SK-N-SH (cell line): ENCODE data around the gene RASGEF1B. TPM values are rescaled to one million over a fixed set of nuclear protein-coding genes. Genes with fewer than 3 reads are reported as not detected.

Source experiments
- CTCF ChIA-PET: fragments of 300-600, 350-600 bp; formaldehyde crosslinking; extraction: SDS; loops from one replicate; lab custom pipeline; 2021; lab: Yijun Ruan, JAX
- POLR2A ChIA-PET: fragments of 350-600 bp; sonication (Branson Sonifier 250); formaldehyde crosslinking; extraction: SDS; loops from one replicate; lab custom pipeline; 2020; ENCODE audit warnings: antibody characterized with exemption, inconsistent platforms; lab: Yijun Ruan, JAX
- DNase-seq: peaks from one replicate; pipeline ENCODE4 v3.0.0; 2012
- H2AFZ ChIP-seq: fragments of 200-600 bp; sonication (generic); 2 replicates; pipeline ENCODE4 v1.8.1; 2016; ENCODE audit warnings: antibody characterized with exemption, mild to moderate bottlenecking, low read depth
- H3F3A ChIP-seq: fragments of 200-600 bp; sonication (generic); replicated peaks from 2 replicates; pipeline ENCODE3; 2016; ENCODE audit warnings: antibody characterized with exemption, mild to moderate bottlenecking; ENCODE audit not compliant: insufficient read depth
- H3K27ac ChIP-seq, 2 experiments: fragments of 200-500 bp in 1 of 2; fragments of 200-600 bp in 1 of 2; sonication (Bioruptor generic) in 1 of 2; sonication (generic), shearing (Covaris generic) in 1 of 2; 2 replicates each; pipeline versions ENCODE4 v1.5.1 to v1.6.1; 2014 to 2016; ENCODE audit warnings: low read depth in 2 of 2, inconsistent platforms in 1 of 2, low read length in 1 of 2, mild to moderate bottlenecking in 1 of 2, mixed read lengths in 1 of 2
- H3K27me3 ChIP-seq: fragments of 200-600 bp; sonication (generic), shearing (Covaris generic); 2 replicates; pipeline ENCODE4 v1.6.1; 2016; ENCODE audit warnings: mixed run types; ENCODE audit not compliant: insufficient read depth
- H3K36me3 ChIP-seq, 2 experiments: fragments of 200-500 bp in 1 of 2; fragments of 200-600 bp in 1 of 2; sonication (Bioruptor generic) in 1 of 2; sonication (generic) in 1 of 2; replicated peaks in 1 of 2; 2 replicates each; pipeline versions ENCODE3 to v1.5.1; 2014 to 2016; ENCODE audit warnings: low read length in 1 of 2, mild to moderate bottlenecking in 1 of 2; ENCODE audit not compliant: insufficient read depth in 2 of 2, control insufficient read depth in 1 of 2
- H3K4me1 ChIP-seq, 2 experiments: fragments of 200-500 bp in 1 of 2; fragments of 200-600 bp in 1 of 2; sonication (Bioruptor generic) in 1 of 2; sonication (generic), shearing (Covaris generic) in 1 of 2; 2 replicates each; pipeline versions ENCODE4 v1.5.1 to v1.6.1; 2014 to 2016; ENCODE audit warnings: low read depth in 1 of 2, low read length in 1 of 2, mixed run types in 1 of 2; ENCODE audit not compliant: insufficient read depth in 2 of 2, control insufficient read depth in 1 of 2
- H3K4me2 ChIP-seq: fragments of 200-600 bp; sonication (generic), shearing (Covaris generic); 2 replicates; pipeline ENCODE4 v1.6.1; 2017; ENCODE audit warnings: mixed run types
- H3K4me3 ChIP-seq, 2 experiments: fragments of 200-500 bp in 1 of 2; fragments of 200-600 bp in 1 of 2; sonication (Bioruptor generic) in 1 of 2; sonication (generic), shearing (Covaris generic) in 1 of 2; 2 replicates each; pipeline versions ENCODE4 v1.5.1 to v1.8.1; 2014 to 2016; ENCODE audit warnings: low read depth in 2 of 2, inconsistent platforms in 1 of 2, low read length in 1 of 2, mild to moderate bottlenecking in 1 of 2, mixed read lengths in 1 of 2, moderate library complexity in 1 of 2
- H3K79me2 ChIP-seq: fragments of 200-600 bp; sonication (generic); 2 replicates; pipeline ENCODE4 v1.8.1; 2017; ENCODE audit warnings: mild to moderate bottlenecking; ENCODE audit not compliant: insufficient read depth
- H3K9ac ChIP-seq: fragments of 200-600 bp; sonication (generic); 2 replicates; pipeline ENCODE4 v1.6.1; 2017; ENCODE audit warnings: mixed run types
- H3K9me2 ChIP-seq: fragments of 200-600 bp; sonication (generic); 2 replicates; pipeline ENCODE4 v1.6.1; 2017; ENCODE audit warnings: mixed run types
- H3K9me3 ChIP-seq: fragments of 200-600 bp; sonication (generic); 2 replicates; pipeline ENCODE4 v1.6.1; 2017; ENCODE audit warnings: mixed run types, mild to moderate bottlenecking, moderate library complexity
- H4K20me1 ChIP-seq: fragments of 200-600 bp; sonication (generic); 2 replicates; pipeline ENCODE4 v1.6.1; 2017; ENCODE audit warnings: mild to moderate bottlenecking, mixed run types; ENCODE audit not compliant: insufficient read depth
- CHD2 ChIP-seq: fragments of 150-350 bp; IDR thresholded peaks from 2 replicates; pipeline ENCODE4 v1.6.1; 2018; ENCODE audit warnings: low read length; ENCODE audit not compliant: partially characterized antibody
- CTCF ChIP-seq: fragments of 200-600 bp; sonication (generic); IDR thresholded peaks from 2 replicates; pipeline ENCODE4 v1.6.1; 2017; ENCODE audit warnings: antibody characterized with exemption, mild to moderate bottlenecking, moderate library complexity
- FOSL2 ChIP-seq: IDR thresholded peaks from 2 replicates; pipeline ENCODE4 v1.4.0; 2012; ENCODE audit warnings: low read depth, mild to moderate bottlenecking, moderate library complexity, borderline replicate concordance
- FOXJ3 ChIP-seq: sonication (generic); formaldehyde crosslinking; IDR thresholded peaks from 2 replicates; pipeline ENCODE4 v1.5.1; 2020; ENCODE audit warnings: mild to moderate bottlenecking, missing genetic modification reagents
- GATA2 ChIP-seq: sonication (generic); formaldehyde crosslinking; IDR thresholded peaks from 2 replicates; pipeline ENCODE4 v1.5.0; 2020; ENCODE audit warnings: mild to moderate bottlenecking, missing genetic modification reagents
- IRF3 ChIP-seq: fragments of 150-350 bp; IDR thresholded peaks from 2 replicates; pipeline ENCODE4 v1.6.1; 2016; ENCODE audit warnings: mild to moderate bottlenecking, low read depth, low read length
- JUND ChIP-seq: IDR thresholded peaks from 2 replicates; pipeline ENCODE4 v1.4.0; 2012
- MAX ChIP-seq: IDR thresholded peaks from 2 replicates; pipeline ENCODE4 v1.4.0; 2012; ENCODE audit warnings: low read depth
- MEF2A ChIP-seq: IDR thresholded peaks from 2 replicates; pipeline ENCODE4 v1.4.0; 2012; ENCODE audit warnings: low read depth, borderline replicate concordance
- NFIC ChIP-seq: IDR thresholded peaks from 2 replicates; pipeline ENCODE4 v1.4.0; 2012; ENCODE audit warnings: borderline replicate concordance
- PBX3 ChIP-seq: IDR thresholded peaks from 2 replicates; pipeline ENCODE4; 2012
- POLR2AphosphoS5 ChIP-seq: IDR thresholded peaks from 2 replicates; pipeline ENCODE4 v1.6.1; 2012; ENCODE audit warnings: low read depth, low read length
- REST ChIP-seq: IDR thresholded peaks from 2 replicates; pipeline ENCODE4 v1.6.1; 2012; ENCODE audit warnings: mild to moderate bottlenecking, low read depth, low read length, moderate library complexity
- RFX5 ChIP-seq: IDR thresholded peaks from 2 replicates; pipeline ENCODE4 v1.6.1; 2012; ENCODE audit warnings: mild to moderate bottlenecking, improper control_type of control experiment, low read length
- SMC3 ChIP-seq: IDR thresholded peaks from 2 replicates; pipeline ENCODE4 v1.6.1; 2012; ENCODE audit warnings: low read depth, low read length, improper control_type of control experiment
- TCF12 ChIP-seq: IDR thresholded peaks from 2 replicates; pipeline ENCODE4 v1.4.0; 2012
- ZBTB33 ChIP-seq: IDR thresholded peaks from 2 replicates; pipeline ENCODE4 v1.4.0; 2012; ENCODE audit warnings: low read depth, borderline replicate concordance
- WGBS: methylation state at CpG from one replicate; pipeline ENCODE4 v1.1.6; 2017; ENCODE audit warnings: low lambda C conversion rate; 5-methylcytosine and 5-hydroxymethylcytosine counted together
- polyA plus RNA-seq, 3 experiments: library from polyadenylated mRNA; depleted of rRNA; stranded (reverse); fragments of >200 nt; gene quantifications; 2 replicates each; pipeline ENCODE4 v1.2.3, GENCODE V29; 2012

RASGEF1B gene
- polyA plus RNA-seq, 1 of the 3 experiments (the other 2 are of a cell fraction): not detected

GRCh38 chr4:81457921-81458520 lies 13.7 kb downstream of the RASGEF1B start:
- Histone ChIP-seq H3K27me3 (no peaks in the 10 kb centered on the region; the same call in 1 of the 2 replicates), H3K79me2 (no peaks in the 10 kb centered on the region), H3K4me2 (no peak overlapping the region), H3K9me2 (no peaks in the 10 kb centered on the region), H2AFZ (no peak overlapping the region), H3K36me3 (no peaks in the 10 kb centered on the region), H3K4me1 (no peaks in the 10 kb centered on the region), H3K4me3 (no peak overlapping the region), H3K9ac (no peak overlapping the region), H3F3A (no peaks in the 10 kb centered on the region), H3K9me3 (no peaks in the 10 kb centered on the region), H3K27ac (no peak overlapping the region), H4K20me1 (no peaks in the 10 kb centered on the region)
- TF ChIP-seq TCF12: no peak
- no peak for TF ChIP-seq JUND
- TF ChIP-seq CTCF: no peak
- no peak for TF ChIP-seq GATA2 (CRISPR knock-in tag)
- no peak for TF ChIP-seq RFX5
- no peak for TF ChIP-seq ZBTB33
- TF ChIP-seq IRF3: no peak
- TF ChIP-seq FOXJ3 (CRISPR knock-in tag): no peak
- no peak for TF ChIP-seq REST
- no peak for TF ChIP-seq CHD2
- TF ChIP-seq MAX: no peak
- TF ChIP-seq MEF2A: no peak
- no peak for TF ChIP-seq SMC3
- no peak for TF ChIP-seq POLR2AphosphoS5
- TF ChIP-seq PBX3: no peak
- no peak for TF ChIP-seq FOSL2
- no peak for TF ChIP-seq NFIC
- POLR2A ChIA-PET: no interaction called here
- CTCF ChIA-PET: interaction anchor here (1.0 to 1.4 kb wide), 2 partner anchors 9 to 386 kb away, joined by 3 to 5 read pairs; no protein-coding TSS in a partner anchor
- no peak for DNase-seq
- 4% methylated on average over 2 of the region's 2 CpGs for WGBS
